Suppressor macrophage (primary cell): ENCODE data around the gene VIPR2.
"Not testable (repeated sequence)": the region's sequence is repeated elsewhere in the genome, so short reads cannot be mapped to it uniquely, and the experiment has no call there.

Source experiments
- DNase-seq, 4 experiments: peaks; one replicate each; pipeline ENCODE4 v3.0.0-alpha.2; 2020 to 2022
- total RNA-seq, 17 experiments: gene quantifications; one replicate each; lab custom pipeline; 2026; ENCODE audit warnings: mixed read lengths in 6 of 17, inconsistent platforms in 3 of 17; lab: John Stamatoyannopoulos, UW

VIPR2 gene, protein sequence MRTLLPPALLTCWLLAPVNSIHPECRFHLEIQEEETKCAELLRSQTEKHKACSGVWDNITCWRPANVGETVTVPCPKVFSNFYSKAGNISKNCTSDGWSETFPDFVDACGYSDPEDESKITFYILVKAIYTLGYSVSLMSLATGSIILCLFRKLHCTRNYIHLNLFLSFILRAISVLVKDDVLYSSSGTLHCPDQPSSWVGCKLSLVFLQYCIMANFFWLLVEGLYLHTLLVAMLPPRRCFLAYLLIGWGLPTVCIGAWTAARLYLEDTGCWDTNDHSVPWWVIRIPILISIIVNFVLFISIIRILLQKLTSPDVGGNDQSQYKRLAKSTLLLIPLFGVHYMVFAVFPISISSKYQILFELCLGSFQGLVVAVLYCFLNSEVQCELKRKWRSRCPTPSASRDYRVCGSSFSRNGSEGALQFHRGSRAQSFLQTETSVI
- 0 to 2.3 (median 0) reads per million in 17 experiments for total RNA-seq

DNA sequence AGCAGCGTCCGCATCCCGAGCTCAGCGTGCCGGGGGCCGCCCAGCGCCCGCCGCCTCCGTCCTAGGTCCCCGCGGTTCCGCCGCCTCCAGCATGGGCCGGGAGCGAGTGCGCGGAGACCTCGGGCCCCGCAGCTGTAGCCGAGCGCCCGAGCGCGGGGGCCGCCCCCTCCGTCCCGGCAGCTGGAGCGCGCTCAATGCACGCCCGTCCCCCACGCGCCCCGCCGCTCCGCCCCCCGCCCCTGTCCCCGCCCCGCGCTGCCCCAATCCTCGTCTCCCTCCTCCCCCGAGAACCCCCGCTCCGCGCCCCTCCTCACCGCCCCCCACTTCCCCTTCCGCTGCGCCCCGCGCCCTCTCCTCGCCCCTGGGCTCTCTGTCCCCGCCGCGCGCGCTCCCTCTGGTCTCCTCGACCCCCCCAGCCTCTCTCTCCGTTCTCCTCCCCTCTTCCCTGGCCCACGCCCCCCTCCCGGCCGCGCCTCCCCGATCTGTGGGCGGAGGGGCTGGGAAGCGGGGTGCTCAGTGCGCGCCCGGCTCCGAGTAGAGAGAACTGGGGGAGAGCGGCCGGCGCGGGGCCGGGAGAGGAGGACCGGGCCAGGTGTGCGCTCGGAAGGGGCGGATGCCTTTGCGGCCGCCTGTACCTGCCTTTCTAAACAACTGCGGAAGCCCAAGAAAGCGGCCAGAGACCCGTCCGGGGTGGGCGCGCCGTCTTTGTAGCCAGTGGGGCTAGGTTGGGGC lies at the start of gene VIPR2:
VIPR2 (minus strand) TSS at position 110 of the 732 bp plus-strand sequence; CDS start at position 14, 96 bp downstream.
- no peak for DNase-seq

DNA sequence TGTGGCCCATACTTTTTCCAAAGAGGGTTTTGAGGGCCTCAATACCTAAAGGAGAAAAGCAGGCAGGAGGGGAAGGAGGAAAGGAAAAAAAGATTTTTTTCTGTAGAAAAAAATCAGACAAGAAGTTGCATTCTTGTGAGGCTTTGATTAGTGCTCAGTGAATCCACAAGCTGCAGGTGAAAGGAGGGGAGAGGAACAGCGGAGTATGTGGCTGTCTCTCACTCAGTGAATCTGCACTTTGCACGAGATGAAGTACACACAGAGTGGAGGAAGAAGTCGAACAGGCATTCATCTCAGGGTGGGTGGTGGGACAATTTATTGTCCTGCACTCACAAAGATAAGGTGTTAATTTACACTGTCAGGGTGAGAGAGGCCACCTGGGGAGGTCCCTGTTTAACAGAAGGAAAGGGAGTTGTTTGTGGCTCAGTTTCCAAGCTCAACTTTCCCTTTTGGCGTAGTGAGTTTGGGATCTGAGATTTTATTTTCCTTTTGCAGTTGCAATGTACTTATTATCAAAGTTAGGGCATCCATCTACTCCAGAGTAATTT lies 49.0 kb upstream of the VIPR2 start:
- DNase-seq = no peak

DNA sequence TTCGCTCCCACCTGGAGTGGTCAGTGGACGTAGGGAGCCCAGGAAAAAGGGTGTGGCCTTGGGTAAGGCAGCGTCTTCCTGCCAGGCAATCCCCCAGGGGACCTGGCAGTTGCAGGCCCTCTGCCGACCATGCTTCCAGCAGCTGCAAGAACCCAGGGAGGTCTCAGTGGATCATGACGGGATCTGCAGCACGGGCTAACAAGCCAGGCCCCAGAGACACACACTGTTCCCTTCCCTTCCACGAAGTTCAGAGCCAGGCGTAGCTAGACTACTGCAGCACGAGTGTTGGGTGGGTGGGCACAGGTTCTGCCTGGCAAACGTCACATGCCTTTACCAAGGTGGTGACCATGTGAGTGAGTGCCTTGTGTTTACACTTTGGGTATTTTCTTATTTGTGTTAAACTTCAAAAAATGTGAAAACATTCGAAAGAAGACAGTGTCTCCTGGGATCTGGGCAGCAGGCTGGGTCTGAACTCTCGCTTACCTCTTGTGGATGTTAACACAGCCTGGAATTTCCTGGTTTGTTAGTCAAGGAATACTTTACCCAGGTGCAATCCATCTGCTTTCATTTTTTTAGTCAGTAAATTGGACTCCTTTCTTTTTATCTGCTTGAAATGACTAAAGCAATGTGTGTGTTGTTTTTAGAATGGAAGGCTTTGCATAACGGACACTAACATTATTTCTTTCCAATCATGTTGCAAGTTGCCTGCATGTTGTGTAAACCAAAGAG lies 48.2 kb upstream of the VIPR2 start:
- no peak for DNase-seq

DNA sequence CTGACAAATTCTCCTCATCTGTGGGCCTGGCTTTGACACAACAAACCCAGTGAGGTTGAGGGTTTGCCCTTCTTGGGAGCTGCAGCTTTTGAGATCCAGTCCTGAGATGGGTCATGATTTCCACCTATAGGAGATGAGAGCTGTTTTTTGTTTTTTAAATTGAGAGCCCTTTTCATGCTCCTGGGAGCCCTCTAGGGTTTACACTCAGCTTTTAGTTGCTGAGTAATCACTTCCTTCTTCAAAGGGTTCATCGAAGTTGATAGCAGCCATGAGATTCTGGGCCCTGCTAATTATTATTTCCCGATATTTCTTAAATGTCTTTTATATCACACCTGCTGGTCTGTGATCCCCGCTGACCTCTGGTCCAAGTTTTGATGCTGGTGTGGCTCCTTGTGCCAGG lies 47.3 kb upstream of the VIPR2 start:
- DNase-seq = no peak

DNA sequence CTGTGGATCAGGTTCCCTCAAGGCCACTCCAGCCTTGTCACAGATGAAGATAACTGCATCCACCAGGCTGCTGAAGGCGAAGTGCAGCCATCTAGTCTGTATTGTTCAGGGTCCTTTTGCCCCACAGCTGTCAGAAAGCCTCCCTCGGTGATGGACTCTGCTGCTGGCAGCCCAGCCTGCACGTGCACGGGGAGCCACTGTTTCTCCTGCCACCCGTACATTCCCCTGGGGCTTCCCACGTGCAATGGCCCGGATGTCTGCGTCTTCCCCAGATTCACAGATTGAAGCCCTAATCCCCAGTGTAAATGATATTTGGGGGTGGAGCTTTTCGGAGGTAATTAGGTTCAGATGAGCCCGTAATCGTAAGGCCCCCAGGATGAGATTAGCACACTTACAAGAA lies 46.6 kb upstream of the VIPR2 start:
- no peak for DNase-seq

DNA sequence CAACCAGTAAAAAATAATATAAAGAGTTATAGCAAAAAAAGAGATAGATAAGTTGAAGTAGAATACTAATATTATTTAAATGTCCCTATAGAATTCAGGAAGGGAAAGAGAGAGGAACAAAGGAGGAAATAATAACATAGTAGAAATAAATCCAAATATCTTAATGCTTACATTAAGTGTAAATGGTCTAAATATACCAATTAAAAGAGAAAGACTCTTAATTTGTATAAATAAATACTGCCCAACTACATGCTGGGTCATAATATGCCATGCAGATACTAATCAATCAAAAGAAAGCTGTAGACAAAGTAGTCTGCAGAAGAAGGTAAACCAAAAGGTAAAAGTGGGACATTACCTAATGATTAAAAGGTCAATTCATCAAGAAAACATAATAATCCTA lies 43.3 kb upstream of the VIPR2 start:
- DNase-seq = no peak

DNA sequence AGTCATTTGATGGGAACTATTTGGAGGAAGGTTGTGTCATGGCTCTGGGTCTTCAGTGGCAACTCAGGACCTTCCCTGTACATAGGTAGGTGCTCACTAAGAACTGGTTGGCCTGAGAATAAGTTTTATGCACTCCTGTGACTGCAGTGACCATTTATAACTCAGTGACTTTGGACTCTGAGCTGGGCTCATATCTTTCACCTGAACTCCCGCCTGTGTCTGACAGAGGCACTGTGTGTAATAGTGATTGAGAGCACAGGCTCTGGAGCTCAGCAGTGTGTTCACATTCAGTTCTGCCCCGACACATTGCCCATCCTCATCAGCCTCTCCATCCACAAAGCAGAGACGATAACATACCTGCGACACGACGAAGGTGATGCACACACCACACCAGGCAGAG lies 34.6 kb upstream of the VIPR2 start:
- DNase-seq = no peak

DNA sequence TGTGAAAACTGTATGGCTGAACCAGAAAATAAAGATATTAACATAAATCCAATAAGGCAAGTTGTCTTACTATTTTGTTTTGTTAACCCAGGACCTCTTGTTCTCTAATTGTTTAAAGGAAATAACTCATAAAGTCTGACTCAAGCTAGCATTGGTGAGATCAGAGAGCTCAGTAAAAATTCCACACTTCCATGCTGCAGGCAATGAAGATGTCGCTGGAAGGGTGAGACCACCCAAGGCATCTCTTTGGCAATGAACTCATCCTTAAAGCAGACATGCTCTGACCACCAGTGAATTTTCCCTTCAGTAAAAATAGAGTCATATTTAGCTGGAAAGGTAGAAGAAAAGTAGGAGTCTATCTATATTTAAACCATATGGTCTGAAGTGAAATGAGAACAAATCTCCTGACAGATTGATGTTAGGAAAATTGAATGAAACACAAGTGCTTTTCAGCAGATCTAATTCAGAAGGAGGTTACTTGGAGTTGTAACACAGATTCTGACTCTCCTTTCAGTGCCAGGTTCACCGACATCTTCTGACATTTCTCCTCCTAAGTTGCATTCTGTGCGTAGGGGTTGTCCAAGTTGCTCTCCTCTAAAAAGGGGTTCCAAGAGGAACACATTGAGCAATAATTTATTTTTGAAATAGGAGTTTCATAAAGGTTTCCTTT lies 32.8 kb upstream of the VIPR2 start:
- DNase-seq = no peak

DNA sequence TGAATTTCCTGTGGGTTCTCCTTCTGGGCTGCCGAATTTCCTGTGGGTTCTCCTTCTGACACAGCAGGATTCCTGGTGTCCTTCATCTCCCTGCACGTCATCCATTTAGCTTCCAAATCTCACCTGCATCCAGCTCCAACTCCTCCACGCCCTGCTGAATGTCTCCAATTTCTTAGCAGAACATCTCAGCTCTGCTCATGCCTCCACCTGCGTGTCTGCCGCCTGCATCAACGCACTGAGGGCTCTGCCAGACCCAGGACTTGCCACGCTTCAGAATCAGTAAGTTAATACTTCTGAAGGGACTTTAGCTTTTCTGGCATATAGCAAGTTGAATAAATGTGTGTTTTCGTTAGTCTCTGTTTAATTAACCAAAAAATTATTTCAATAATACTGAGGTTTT lies 31.1 kb upstream of the VIPR2 start:
- DNase-seq = no peak

DNA sequence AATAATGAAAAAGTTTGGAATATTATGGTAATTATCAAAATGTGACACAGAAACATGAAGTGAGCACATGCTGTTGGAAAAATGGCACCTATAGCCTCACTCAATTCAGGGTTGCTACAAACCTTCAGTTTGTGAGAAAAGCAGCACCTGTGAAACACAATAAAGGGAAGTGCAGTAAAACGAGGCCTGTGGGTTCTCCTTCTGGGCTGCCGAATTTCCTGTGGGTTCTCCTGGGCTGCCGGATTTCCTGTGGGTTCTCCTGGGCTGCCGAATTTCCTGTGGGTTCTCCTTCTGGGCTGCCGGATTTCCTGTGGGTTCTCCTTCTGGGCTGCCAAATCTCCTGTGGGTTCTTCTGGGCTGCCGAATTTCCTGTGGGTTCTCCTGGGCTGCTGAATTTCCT lies 30.4 kb upstream of the VIPR2 start:
- DNase-seq = not testable (repeated sequence)

DNA sequence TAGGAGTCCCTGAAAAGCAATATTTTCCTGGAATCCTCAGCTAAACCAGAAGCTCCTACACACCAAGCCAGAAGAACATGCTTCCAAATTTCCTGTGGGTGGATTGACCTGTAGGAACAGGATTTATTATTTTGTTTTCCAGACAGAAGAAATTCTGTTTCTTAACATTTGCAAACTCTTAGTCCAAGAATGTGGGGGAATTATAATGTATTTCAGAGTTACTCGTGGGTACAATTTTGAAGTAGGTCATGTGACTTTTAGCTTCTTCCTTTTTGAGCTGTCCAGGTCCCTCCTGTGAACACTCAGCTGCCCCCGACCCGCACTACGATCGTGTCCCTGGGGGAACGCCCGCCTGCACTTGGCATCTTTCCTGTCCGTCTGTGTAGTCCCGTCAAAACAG lies 27.7 kb upstream of the VIPR2 start:
- no peak for DNase-seq

DNA sequence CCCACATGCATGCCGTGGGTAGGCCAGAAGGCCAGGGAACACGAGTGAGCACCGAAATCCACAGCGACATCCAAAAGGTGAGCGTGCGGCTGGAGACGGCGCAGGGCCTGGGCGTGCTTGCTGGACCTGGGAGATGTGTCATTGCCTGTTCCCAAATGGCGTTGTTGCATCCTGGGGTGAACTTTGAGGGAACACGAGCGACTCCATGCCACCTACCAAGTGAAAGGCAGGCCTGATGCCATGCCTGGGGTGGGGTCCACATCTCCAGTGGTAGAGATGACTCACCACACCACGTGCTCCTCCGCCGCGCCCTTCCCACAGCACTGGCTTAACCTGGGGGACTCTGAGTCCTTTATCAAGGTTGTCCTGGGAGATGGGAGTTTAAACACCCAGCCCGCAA lies 24.7 kb upstream of the VIPR2 start:
- no peak for DNase-seq

DNA sequence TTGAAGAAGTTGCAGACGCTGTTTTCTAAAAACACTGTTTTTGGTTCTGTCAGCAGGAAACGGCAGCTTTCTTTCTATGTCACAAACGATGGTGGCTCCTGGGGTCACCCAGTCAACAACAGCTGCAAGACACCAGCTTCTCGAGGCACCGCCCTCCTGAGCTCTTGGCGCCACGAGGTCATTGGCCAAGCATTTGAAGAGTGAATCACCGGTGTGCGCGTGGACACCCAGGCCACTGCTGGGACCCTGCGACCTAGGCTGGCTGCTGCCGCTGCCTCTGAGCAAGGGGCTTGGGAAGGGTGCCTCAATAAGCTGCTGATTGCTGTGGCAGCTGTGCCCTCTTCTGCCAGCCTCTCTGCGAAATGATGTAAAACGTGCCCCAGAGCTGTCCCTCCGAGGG lies 22.5 kb upstream of the VIPR2 start:
- no peak for DNase-seq

DNA sequence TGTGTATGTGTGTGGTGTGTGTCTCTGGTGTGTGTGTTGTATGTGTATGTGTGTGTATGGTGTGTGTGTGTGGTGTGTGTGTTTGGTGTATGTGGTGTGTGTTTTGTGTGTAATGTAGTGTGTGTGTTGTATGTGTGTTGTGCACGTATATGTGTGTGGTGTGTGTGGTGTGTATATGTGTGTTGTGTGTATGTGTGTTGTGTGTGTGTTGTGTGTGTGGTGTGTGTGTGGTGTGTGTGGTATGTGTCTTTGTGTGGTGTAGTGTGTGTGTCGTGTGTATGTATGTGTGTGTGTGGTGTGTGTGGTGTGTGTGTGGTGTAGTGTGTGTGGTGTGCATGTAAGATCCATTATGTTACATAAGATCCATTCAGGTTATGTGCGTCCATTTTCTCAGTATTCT lies 21.9 kb upstream of the VIPR2 start:
- DNase-seq = no peak

DNA sequence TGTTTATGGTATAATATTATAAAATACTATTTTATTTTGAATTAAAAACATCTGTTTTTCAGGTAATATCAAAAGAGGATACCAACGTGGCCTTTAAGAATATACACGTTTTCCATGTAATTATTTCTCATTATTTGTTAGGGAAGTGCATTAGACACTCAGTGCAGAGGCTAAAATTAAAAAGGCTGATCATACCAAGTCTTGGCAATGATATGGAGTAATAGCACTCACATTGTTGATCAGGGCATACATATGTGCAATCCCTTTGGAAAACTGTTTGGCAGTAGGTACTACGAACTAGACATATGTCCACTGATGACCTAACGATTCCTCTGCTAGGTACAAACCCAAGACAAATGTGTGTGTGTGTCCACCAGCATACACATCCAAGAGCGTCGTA lies 20.7 kb upstream of the VIPR2 start:
- DNase-seq = no peak

DNA sequence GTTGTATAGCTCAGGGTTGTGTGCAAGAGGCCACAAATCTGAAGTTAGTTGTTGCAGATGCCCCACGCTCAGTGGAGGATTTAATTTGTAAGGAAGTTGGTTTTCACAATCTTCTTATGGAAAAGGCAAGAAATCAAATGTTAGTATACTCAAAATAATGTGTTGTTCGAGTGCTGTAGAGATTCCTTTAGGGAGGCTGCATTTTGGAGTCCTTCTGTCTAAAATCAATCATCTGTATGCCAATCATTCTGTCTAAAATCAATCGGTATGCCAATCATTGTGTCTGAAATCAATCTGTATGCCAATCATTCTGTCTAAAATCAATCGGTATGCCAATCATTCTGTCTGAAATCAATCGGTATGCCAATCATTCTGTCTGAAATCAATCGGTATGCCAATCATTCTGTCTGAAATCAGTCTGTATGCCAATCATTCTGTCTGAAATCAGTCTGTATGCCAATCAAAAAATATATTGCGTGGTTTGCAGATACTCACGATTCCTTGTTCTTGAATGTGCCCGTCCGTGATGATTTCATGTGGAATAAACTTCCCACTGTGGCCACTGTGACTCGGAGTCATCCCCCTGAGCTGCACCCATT lies 19.1 kb upstream of the VIPR2 start:
- DNase-seq = not testable (repeated sequence)

DNA sequence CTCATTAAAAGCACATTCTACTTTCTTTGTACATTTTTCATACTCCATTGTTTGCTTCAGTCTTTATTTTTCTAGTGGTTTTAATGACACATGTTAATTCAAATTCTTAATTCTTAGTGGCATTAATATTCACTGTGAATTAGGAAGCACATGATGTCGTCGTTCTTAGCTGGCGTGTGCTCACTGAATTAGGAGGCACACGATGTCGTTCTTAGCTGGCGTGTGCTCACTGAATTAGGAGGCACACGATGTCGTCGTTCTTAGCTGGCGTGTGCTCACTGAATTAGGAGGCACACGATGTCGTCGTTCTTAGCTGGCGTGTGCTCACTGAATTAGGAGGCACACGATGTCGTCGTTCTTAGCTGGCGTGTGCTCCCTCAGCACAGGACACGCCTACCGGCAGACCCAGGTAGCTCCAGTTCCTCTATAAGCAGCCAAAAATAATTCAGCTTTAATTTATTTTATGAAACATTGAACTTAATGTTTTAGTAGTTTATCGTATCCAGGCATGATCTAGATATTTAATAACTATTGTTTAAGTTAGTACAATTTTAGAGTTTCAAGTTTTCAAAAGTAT lies 17.5 kb upstream of the VIPR2 start:
- DNase-seq = not testable (repeated sequence)

DNA sequence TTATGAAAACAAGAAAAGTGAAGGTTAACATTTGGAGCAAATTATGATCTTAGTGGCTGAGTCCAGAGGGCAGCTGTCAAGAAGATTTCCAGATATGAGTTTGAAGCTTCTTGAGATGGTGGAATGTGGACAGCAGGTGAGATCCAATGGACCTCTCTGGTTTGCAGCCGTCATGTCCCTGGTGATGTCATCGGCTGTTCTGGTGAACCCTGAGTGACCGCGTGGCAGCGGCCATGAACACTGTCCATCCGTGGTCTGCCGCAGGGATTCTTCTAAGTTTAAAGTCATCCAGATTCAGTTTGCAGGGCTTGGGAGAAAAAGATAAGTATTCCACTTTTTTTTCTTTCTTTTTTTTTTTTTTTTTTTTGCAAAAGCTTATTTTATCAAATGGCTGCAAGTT lies 15.8 kb upstream of the VIPR2 start:
- DNase-seq = no peak

DNA sequence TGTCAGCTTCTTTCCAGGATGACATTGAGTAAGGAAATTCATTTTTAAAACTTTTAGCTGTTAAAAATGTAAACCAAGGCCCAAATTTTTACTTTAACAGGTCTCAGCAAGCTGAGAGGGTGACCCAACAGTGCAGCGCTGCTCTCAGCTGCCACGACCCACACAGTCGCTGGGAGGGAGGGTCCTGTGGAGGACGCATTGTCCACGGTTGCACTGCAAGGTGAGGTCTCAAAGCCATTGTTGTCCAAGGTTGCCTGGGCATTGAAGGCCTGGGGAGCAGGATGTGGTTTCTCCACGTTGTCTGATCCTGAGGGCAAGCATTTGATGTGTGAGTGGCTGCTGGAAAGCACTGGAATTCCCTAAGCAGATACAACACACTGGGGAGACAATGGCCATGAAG lies 15.1 kb upstream of the VIPR2 start:
- DNase-seq = no peak

DNA sequence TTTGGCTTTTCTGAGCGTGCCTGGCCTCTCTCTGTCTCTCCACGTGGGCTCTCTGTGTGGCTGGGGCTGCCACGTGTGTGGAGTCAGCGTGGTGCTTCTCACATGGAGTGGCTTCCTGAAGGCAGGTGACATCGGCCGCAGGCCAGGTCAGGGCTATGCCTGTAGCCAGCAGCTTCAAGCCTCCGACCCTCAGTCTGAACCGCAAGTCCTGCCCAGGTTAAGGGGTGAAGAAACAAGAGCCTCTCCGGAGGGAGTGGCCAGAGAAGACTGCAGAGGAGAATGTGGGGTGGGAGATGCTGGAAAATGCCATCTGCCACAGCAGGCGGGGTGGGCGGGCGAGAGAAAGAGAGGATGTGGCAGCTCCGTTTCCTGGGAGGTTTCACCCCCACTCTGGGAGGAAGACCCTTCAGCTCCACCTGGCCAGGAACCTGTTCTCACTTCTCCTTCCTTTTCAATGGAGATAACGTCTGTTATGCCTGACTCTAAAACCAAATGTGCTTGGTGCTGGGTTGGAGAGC lies 14.3 kb upstream of the VIPR2 start:
- DNase-seq = no peak

DNA sequence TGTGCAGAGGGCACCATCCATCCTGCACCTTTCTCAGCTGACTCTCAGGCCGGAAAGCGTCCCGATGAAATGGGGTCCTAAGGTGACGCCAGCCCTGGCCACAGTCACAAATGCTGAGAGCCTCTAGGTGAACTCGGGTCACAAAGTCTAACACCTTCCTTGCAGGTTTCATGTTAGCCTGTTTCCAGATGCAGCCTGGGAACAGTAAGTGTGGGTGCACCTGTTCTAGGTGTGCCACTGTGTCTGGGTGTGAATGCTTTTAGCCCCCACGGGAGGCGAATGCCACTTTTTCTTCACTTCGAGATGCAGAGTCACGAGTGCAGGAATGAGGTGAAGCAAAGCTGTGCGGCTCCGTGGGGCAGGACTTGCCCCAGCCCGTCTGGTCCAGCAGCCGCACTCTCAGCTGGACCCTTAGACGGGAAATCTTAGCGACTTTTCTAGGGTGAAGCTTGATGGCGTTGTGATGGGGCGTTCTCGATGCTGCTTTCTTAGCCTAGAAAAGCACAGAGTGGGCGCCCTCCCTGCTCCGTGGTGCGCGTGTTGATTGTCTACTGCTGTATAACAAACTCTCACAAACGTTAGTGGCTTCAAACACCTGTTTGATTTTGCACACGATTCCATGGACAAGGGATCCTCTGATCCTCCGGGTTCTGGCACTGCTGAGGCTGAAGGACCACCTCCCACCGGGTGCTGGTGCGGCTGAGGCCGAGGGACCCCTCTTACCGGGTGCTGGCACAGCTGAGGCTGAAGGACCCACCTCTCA lies 13.6 kb upstream of the VIPR2 start:
- DNase-seq = no peak
